GM12874 (cell line): Measurements from ENCODE around the gene CA5B.

Experiments used
- CTCF ChIP-seq: IDR thresholded peaks from 2 replicates; pipeline ENCODE4 v1.5.1; 2011; ENCODE audit warnings: low read depth, mild to moderate bottlenecking, control low read depth, low read length, moderate library complexity; ENCODE audit not compliant: insufficient read depth

Gene CA5B

GRCh38 chrX:15719324-15719968, 18.6 kb upstream of the CA5B start:
- no peak for TF ChIP-seq CTCF

- no peak for TF ChIP-seq CTCF
Measured at GRCh38 chrX:15721911-15722310, 16.2 kb upstream of the CA5B start.

GRCh38 chrX:15723887-15724517, 14.1 kb upstream of the CA5B start:
- TF ChIP-seq CTCF = no peak

- no peak for TF ChIP-seq CTCF
Measured at GRCh38 chrX:15724911-15725310, 13.2 kb upstream of the CA5B start.

GRCh38 chrX:15737190-15737958, 696 bp upstream of the CA5B start:
- TF ChIP-seq CTCF = no peak

GRCh38 chrX:15739886-15740285, 1.8 kb downstream of the CA5B start:
- no peak for TF ChIP-seq CTCF

GRCh38 chrX:15744181-15744867, 6.3 kb downstream of the CA5B start:
- TF ChIP-seq CTCF = no peak
